HCT116 (cell line): ENCODE data around the gene RNU1-1. TPM values are rescaled to one million over a fixed set of nuclear protein-coding genes. Genes with fewer than 3 reads are reported as not detected.
"Not testable (repeated sequence)": the region's sequence is repeated elsewhere in the genome, so short reads cannot be mapped to it uniquely, and the experiment has no call there.

Experiments
- ATAC-seq: fragments of 200-7000 bp; cut with Tn5 transposase; 2 replicates; pipeline ENCODE4 v1.9.1; 2020; ENCODE audit warnings: mild to moderate bottlenecking, moderate library complexity
- BruUV-seq: library from RNA; stranded (reverse); fragments of 400-500 nt; replicated peaks from 2 replicates; lab custom pipeline; 2021; lab: Mats Ljungman, UMichigan
- CTCF ChIA-PET: fragments of 300-600 bp; sonication (Branson Sonifier 250); formaldehyde crosslinking; loops from one replicate; lab custom pipeline; 2021; ENCODE audit warnings: antibody characterized with exemption; lab: Charles Lee
- POLR2A ChIA-PET: fragments of 300-600, 350-600 bp; sonication (Branson Sonifier 250); formaldehyde crosslinking; loops from one replicate; lab custom pipeline; 2021; ENCODE audit warnings: antibody characterized with exemption; lab: Charles Lee
- RAD21 ChIA-PET, 2 experiments: fragments of 300-600 bp; sonication (Branson Sonifier 250); formaldehyde crosslinking; loops; one replicate each; lab custom pipeline; 2023; ENCODE audit warnings: low total read pairs in 2 of 2; ENCODE audit not compliant: uncharacterized antibody in 2 of 2, unreplicated experiment in 2 of 2, low non-redundant PET in 1 of 2; lab: Charles Lee
- DNase-seq: peaks from one replicate; pipeline ENCODE4 v3.0.0-alpha.2; 2010; ENCODE audit warnings: low read depth, low spot score
- H2AFZ ChIP-seq: fragments of 200-600 bp; shearing (Covaris generic), sonication (generic); 2 replicates; pipeline ENCODE4 v1.6.1; 2017; ENCODE audit warnings: low read depth, mixed run types, mixed read lengths, antibody characterized with exemption, low read length; ENCODE audit not compliant: poor library complexity, severe bottlenecking
- H3K27ac ChIP-seq: 2 replicates; pipeline ENCODE4 v1.5.1; 2012; ENCODE audit warnings: low read depth, low read length
- H3K27me3 ChIP-seq: fragments of 200-600 bp; sonication (generic); 2 replicates; pipeline ENCODE4 v1.6.1; 2016; ENCODE audit warnings: mixed run types, low read length, mixed read lengths; ENCODE audit not compliant: insufficient read depth
- H3K36me3 ChIP-seq, 2 experiments: fragments of 200-500 bp in 1 of 2; fragments of 200-600 bp in 1 of 2; sonication (Bioruptor generic) in 1 of 2; sonication (generic) in 1 of 2; 2 replicates each; pipeline versions ENCODE4 v1.5.1 to v1.6.1; 2014 to 2016; ENCODE audit warnings: low read length in 2 of 2, inconsistent platforms in 1 of 2, mixed read lengths in 1 of 2, mixed run types in 1 of 2; ENCODE audit not compliant: insufficient read depth in 2 of 2, control insufficient read depth in 1 of 2
- H3K4me1 ChIP-seq, 2 experiments: fragments of 200-600 bp in 1 of 2; sonication (generic) in 1 of 2; 2 replicates each; pipeline versions ENCODE4 v1.5.1 to v1.6.1; 2012 to 2017; ENCODE audit warnings: low read length in 2 of 2, inconsistent platforms in 1 of 2, mild to moderate bottlenecking in 1 of 2, mixed read lengths in 1 of 2, mixed run types in 1 of 2, moderate library complexity in 1 of 2; ENCODE audit not compliant: insufficient read depth in 2 of 2, control insufficient read depth in 1 of 2
- H3K4me2 ChIP-seq: fragments of 200-600 bp; sonication (generic); 2 replicates; pipeline ENCODE4 v1.6.1; 2017; ENCODE audit warnings: mixed run types, low read length, mixed read lengths
- H3K4me3 ChIP-seq, 2 experiments: fragments of 200-600 bp in 1 of 2; sonication (generic) in 1 of 2; replicated peaks in 1 of 2; 2 replicates each; pipeline ENCODE4 v1.5.1; 2011 to 2016; ENCODE audit warnings: low read length in 2 of 2, control low read depth in 1 of 2, low read depth in 1 of 2, mild to moderate bottlenecking in 1 of 2, mixed read lengths in 1 of 2, mixed run types in 1 of 2
- H3K79me2 ChIP-seq: fragments of 200-600 bp; sonication (generic); 2 replicates; pipeline ENCODE4 v1.6.1; 2017; ENCODE audit warnings: mild to moderate bottlenecking, mixed run types, low read length, moderate library complexity, mixed read lengths; ENCODE audit not compliant: insufficient read depth
- H3K9ac ChIP-seq: fragments of 200-600 bp; sonication (generic); 2 replicates; pipeline ENCODE4 v1.6.1; 2016; ENCODE audit warnings: low read length, mixed read lengths
- H3K9me2 ChIP-seq: fragments of 200-600 bp; sonication (generic), shearing (Covaris generic); 2 replicates; pipeline ENCODE4 v1.6.1; 2017; ENCODE audit warnings: mixed run types, mild to moderate bottlenecking, moderate library complexity; ENCODE audit not compliant: insufficient read depth
- H3K9me3 ChIP-seq, 2 experiments: fragments of 200-500 bp in 1 of 2; fragments of 200-600 bp in 1 of 2; sonication (Bioruptor generic) in 1 of 2; sonication (generic) in 1 of 2; 2 replicates each; pipeline ENCODE4 v1.6.1; 2014 to 2017; ENCODE audit warnings: low read length in 2 of 2, mixed read lengths in 2 of 2, inconsistent platforms in 1 of 2, low read depth in 1 of 2, mild to moderate bottlenecking in 1 of 2, mixed run types in 1 of 2, moderate library complexity in 1 of 2; ENCODE audit not compliant: control insufficient read depth in 1 of 2, insufficient read depth in 1 of 2
- H4K20me1 ChIP-seq: fragments of 200-600 bp; sonication (generic), shearing (Covaris generic); 2 replicates; pipeline ENCODE4 v1.6.1; 2017; ENCODE audit warnings: mixed run types, mild to moderate bottlenecking, moderate library complexity; ENCODE audit not compliant: insufficient read depth
- CEBPB ChIP-seq: IDR thresholded peaks from 2 replicates; pipeline ENCODE4 v1.6.1; 2012; ENCODE audit warnings: low read depth
- CTCF ChIP-seq, 3 experiments: fragments of 200-600 bp in 1 of 3; sonication (generic) in 1 of 3; IDR thresholded peaks in 2 of 3; conservative IDR thresholded peaks in 1 of 3; 2 replicates each; pipeline ENCODE4 v1.5.1; 2012 to 2017; ENCODE audit warnings: low read depth in 2 of 3, low read length in 2 of 3, antibody characterized with exemption in 1 of 3, borderline replicate concordance in 1 of 3, control low read depth in 1 of 3, mild to moderate bottlenecking in 1 of 3, mixed read lengths in 1 of 3, mixed run types in 1 of 3, moderate library complexity in 1 of 3; ENCODE audit not compliant: insufficient read depth in 1 of 3
- EZH2phosphoT487 ChIP-seq: fragments of 200-600 bp; IDR thresholded peaks from 2 replicates; pipeline ENCODE4 v1.6.1; 2018; ENCODE audit warnings: antibody characterized with exemption, borderline replicate concordance
- POLR2A ChIP-seq: IDR thresholded peaks from 2 replicates; pipeline ENCODE4 v1.7.0; 2011; ENCODE audit warnings: borderline replicate concordance; ENCODE audit not compliant: insufficient read depth, insufficient read length; ENCODE audit errors: extremely low read depth
- RAD21 ChIP-seq: IDR thresholded peaks from 2 replicates; pipeline ENCODE4 v1.6.1; 2012; ENCODE audit warnings: low read depth, mild to moderate bottlenecking
- SP1 ChIP-seq: IDR thresholded peaks from 2 replicates; pipeline ENCODE4 v1.6.1; 2012; ENCODE audit warnings: low read depth
- SRF ChIP-seq: IDR thresholded peaks from 2 replicates; pipeline ENCODE4 v1.6.1; 2012; ENCODE audit warnings: low read depth
- intact Hi-C: fragments of 100-400 bp; cut with micrococcal nuclease; formaldehyde crosslinking; loops from 2 replicates; pipeline ENCODE4 v1.10.0; 2022
- total RNA-seq: library from RNA; stranded (reverse); gene quantifications from one replicate; pipeline ENCODE4 v1.2.1, GENCODE V29; 2021; ENCODE audit not compliant: unreplicated experiment
- TF ChIP-seq, protein P1 (sequence below): IDR thresholded peaks from 2 replicates; pipeline ENCODE4 v1.6.1; 2011; ENCODE audit warnings: mild to moderate bottlenecking, low read length, moderate library complexity; ENCODE audit not compliant: insufficient replicate concordance; ENCODE audit errors: extremely low read depth

RNU1-1 gene
- total RNA-seq, 1 experiment from 2014 or later = 1,685 TPM

DNA sequence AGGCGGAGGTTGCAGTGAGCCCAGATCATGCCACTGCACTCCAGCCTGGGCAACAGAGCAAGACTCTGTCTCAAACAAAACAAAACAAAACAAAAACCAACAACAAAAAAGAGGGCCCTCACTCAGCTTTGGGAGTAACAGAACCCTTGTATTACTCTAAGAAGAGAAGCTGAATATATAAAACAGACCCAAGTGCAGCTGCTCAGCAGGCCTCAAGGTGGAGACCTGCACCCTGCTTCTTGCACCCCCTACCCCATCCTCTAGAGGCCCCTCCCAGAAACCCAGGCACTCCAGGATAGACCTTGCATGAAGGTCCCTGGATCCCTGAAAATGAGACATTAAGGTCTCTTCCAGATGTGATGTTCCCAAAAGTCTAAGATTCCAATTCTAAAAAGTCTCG lies 39.2 kb downstream of the RNU1-1 start:
- TF ChIP-seq RAD21 = peak; percentile 32
- TF ChIP-seq CTCF (IDR thresholded peaks at IDR 0.05 in 2 of 3, conservative IDR thresholded peaks at IDR 0.05 in 1 of 3; ENCODE audit: borderline replicate concordance in 1 of 3, insufficient read depth in 1 of 3, low read depth in 2 of 3, low read length in 2 of 3) = peak; percentile 12 to 33 (median 32); a peak in 3 of 6 replicates
- peak; percentile 92 for ATAC-seq

GRCh38 chr1:16474166-16474800 lies 39.8 kb downstream of the RNU1-1 start:
- Histone ChIP-seq H3K4me1 (no peaks in the 10 kb centered on the region), H3K27ac (no peak overlapping the region), H3K36me3 (peaks cover 0 to 5% of the 10 kb centered on the region in 2 experiments; a peak in 1 of 4 replicates), H3K27me3 (no peaks in the 10 kb centered on the region), H3K4me2 (no peak overlapping the region), H3K9ac (no peak overlapping the region), H3K79me2 (no peaks in the 10 kb centered on the region), H3K9me2 (no peaks in the 10 kb centered on the region), H3K9me3 (no peaks in the 10 kb centered on the region), H4K20me1 (no peaks in the 10 kb centered on the region), H3K4me3 (no peak overlapping the region), H2AFZ (no peak overlapping the region)
- intact Hi-C loops = no loop called here
- POLR2A ChIA-PET = no interaction called here
- no peak for ATAC-seq
- CTCF ChIA-PET = no interaction called here
- RAD21 ChIA-PET = no interaction called here
- no peak for DNase-seq
- no TSS peak for BruUV-seq
- TF ChIP-seq SRF (no peak), EZH2phosphoT487 (no peak), CEBPB (no peak), POLR2A (no peak), SP1 (no peak), CTCF (IDR thresholded peaks at IDR 0.05 in 2 of 3, conservative IDR thresholded peaks at IDR 0.05 in 1 of 3; ENCODE audit: borderline replicate concordance in 1 of 3, insufficient read depth in 1 of 3, low read depth in 2 of 3, low read length in 2 of 3) (no peak)
- TF ChIP-seq, protein P1, sequence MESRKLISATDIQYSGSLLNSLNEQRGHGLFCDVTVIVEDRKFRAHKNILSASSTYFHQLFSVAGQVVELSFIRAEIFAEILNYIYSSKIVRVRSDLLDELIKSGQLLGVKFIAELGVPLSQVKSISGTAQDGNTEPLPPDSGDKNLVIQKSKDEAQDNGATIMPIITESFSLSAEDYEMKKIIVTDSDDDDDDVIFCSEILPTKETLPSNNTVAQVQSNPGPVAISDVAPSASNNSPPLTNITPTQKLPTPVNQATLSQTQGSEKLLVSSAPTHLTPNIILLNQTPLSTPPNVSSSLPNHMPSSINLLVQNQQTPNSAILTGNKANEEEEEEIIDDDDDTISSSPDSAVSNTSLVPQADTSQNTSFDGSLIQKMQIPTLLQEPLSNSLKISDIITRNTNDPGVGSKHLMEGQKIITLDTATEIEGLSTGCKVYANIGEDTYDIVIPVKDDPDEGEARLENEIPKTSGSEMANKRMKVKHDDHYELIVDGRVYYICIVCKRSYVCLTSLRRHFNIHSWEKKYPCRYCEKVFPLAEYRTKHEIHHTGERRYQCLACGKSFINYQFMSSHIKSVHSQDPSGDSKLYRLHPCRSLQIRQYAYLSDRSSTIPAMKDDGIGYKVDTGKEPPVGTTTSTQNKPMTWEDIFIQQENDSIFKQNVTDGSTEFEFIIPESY = no peak

More for the DNA sequence above, 39.2 kb downstream of the RNU1-1 start:
- H3K4me3 ChIP-seq, H3K4me1 ChIP-seq, H3K27ac ChIP-seq, H3K9ac ChIP-seq, H2AFZ ChIP-seq, POLR2A ChIA-PET, H3K9me3 ChIP-seq, DNase-seq, RAD21 ChIA-PET, H4K20me1 ChIP-seq, intact Hi-C loops, H3K9me2 ChIP-seq, CTCF ChIA-PET, H3K4me2 ChIP-seq, H3K36me3 ChIP-seq, H3K27me3 ChIP-seq, BruUV-seq, H3K79me2 ChIP-seq: not testable (repeated sequence)
